ENCODE measurements around the gene AUH.

The AUH gene

GRCh38 chr9:91186632-91187108, 175.0 kb downstream of the AUH start:
- DNase-seq: no peak

GRCh38 chr9:91185193-91185886, 176.4 kb downstream of the AUH start:
- DNase-seq: no peak

GRCh38 chr9:91182429-91183225, 179.1 kb downstream of the AUH start:
- DNase-seq: no peak

GRCh38 chr9:91181541-91181940, 180.2 kb downstream of the AUH start:
- DNase-seq: no peak

GRCh38 chr9:91180930-91181268, 180.8 kb downstream of the AUH start:
- no peak for DNase-seq

GRCh38 chr9:91180240-91180929, 181.3 kb downstream of the AUH start:
- no peak for DNase-seq

GRCh38 chr9:91179237-91180138, 182.2 kb downstream of the AUH start:
- DNase-seq: peak; percentile 87

- no peak for DNase-seq
Observed at GRCh38 chr9:91178281-91179236, 183.2 kb downstream of the AUH start.

GRCh38 chr9:91177661-91178280, 183.9 kb downstream of the AUH start:
- DNase-seq: no peak

- DNase-seq: no peak
Observed at GRCh38 chr9:91177081-91177480, 184.6 kb downstream of the AUH start.

GRCh38 chr9:91176426-91176825, 185.3 kb downstream of the AUH start:
- DNase-seq: no peak

GRCh38 chr9:91174772-91175171, 186.9 kb downstream of the AUH start:
- DNase-seq: no peak

- no peak for DNase-seq
Observed at GRCh38 chr9:91172329-91172728, 189.4 kb downstream of the AUH start.

- DNase-seq: no peak
Observed at GRCh38 chr9:91170951-91171350, 190.8 kb downstream of the AUH start.

- DNase-seq: peak; percentile 59
Observed at GRCh38 chr9:91166796-91167366, 194.8 kb downstream of the AUH start.

GRCh38 chr9:91164724-91165520, 196.8 kb downstream of the AUH start:
- peak; percentile 93 for DNase-seq
